IMR-90 (cell line): ENCODE data around the gene WDR5.

Experiments used
- BHLHE40 ChIP-seq: fragments of 150-350 bp; IDR thresholded peaks from 2 replicates; pipeline ENCODE4 v1.6.1; 2016; ENCODE audit warnings: mild to moderate bottlenecking, low read depth, low read length
- CHD1 ChIP-seq: IDR thresholded peaks from 2 replicates; pipeline ENCODE4 v1.6.1; 2012; ENCODE audit warnings: low read depth, low read length, improper control_type of control experiment
- MAFK ChIP-seq: IDR thresholded peaks from 2 replicates; pipeline ENCODE4 v1.6.1; 2012; ENCODE audit warnings: low read depth, low read length, improper control_type of control experiment
- MAZ ChIP-seq: IDR thresholded peaks from 2 replicates; pipeline ENCODE4 v1.6.1; 2012; ENCODE audit warnings: low read depth, mild to moderate bottlenecking, low read length, improper control_type of control experiment, moderate library complexity, borderline replicate concordance
- MXI1 ChIP-seq: IDR thresholded peaks from 2 replicates; pipeline ENCODE4 v1.6.1; 2012; ENCODE audit warnings: low read depth, mild to moderate bottlenecking, low read length, moderate library complexity, borderline replicate concordance
- NFE2L2 ChIP-seq: fragments of 150-350 bp; IDR thresholded peaks from 2 replicates; pipeline ENCODE4 v1.6.1; 2016; ENCODE audit warnings: low read depth, mild to moderate bottlenecking, low read length
- POLR2A ChIP-seq: IDR thresholded peaks from 2 replicates; pipeline ENCODE4 v1.6.1; 2012; ENCODE audit warnings: mild to moderate bottlenecking, low read depth, low read length
- RAD21 ChIP-seq: IDR thresholded peaks from 2 replicates; pipeline ENCODE4 v1.6.1; 2012; ENCODE audit warnings: low read length, improper control_type of control experiment
- RCOR1 ChIP-seq: IDR thresholded peaks from 2 replicates; pipeline ENCODE4 v1.6.1; 2012; ENCODE audit warnings: mild to moderate bottlenecking, low read length, improper control_type of control experiment; ENCODE audit not compliant: insufficient replicate concordance
- RFX5 ChIP-seq: IDR thresholded peaks from 2 replicates; pipeline ENCODE4 v1.8.0; 2012; ENCODE audit warnings: low read depth, mild to moderate bottlenecking, low read length, moderate library complexity
- SMC3 ChIP-seq: fragments of 150-350 bp; IDR thresholded peaks from 2 replicates; pipeline ENCODE4 v1.6.1; 2016; ENCODE audit warnings: low read depth, mild to moderate bottlenecking, antibody characterized with exemption, low read length, moderate library complexity
- TF ChIP-seq, protein P1 (sequence below): conservative IDR thresholded peaks from 2 replicates; pipeline ENCODE4 v1.5.1; 2012; ENCODE audit warnings: mild to moderate bottlenecking, low read depth, low read length, improper control_type of control experiment
- TF ChIP-seq, protein P2 (sequence below): fragments of 150-350 bp; IDR thresholded peaks from 2 replicates; pipeline ENCODE4 v1.6.1; 2017; ENCODE audit warnings: mild to moderate bottlenecking, antibody characterized with exemption, low read length, low read depth

DNA sequence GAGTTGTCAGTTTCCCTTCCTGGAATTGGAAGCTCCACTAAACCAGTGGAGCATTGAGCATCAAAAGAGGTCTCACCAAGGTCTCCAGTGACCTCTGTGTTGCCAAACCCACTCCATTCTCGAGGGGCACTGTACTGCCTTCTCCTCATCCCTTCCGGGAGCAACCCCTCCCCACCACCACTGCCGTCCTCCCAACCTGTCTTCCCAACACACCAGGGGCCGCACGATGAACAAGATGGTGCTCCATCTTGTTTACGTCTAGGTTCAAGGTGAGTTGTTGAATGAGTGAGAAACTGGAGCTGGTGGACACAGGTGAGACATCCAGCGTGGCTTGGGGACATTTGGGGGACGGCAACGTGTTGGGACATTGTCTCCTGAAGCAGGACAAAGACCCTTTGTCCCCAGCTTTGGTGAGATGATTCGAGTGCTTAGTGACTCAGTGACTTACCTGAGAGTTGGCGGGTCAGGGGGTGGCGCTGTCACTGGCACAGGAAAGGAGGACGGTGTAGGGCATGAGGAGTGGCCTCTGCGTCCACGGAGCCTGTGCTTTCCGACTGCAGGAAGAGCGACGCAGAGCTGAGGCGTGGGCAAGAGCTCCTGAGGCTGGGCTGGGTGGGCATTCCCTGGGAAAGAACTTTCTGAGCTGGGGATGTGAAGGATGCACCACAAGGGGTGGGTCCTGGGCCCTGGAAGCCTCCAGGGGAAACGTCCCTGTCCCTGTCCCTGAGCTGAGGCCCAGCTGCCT is 73.3 kb downstream of the WDR5 start:
- no peak for TF ChIP-seq RCOR1
- TF ChIP-seq SMC3: no peak
- no peak for TF ChIP-seq RAD21
- TF ChIP-seq, protein P1, sequence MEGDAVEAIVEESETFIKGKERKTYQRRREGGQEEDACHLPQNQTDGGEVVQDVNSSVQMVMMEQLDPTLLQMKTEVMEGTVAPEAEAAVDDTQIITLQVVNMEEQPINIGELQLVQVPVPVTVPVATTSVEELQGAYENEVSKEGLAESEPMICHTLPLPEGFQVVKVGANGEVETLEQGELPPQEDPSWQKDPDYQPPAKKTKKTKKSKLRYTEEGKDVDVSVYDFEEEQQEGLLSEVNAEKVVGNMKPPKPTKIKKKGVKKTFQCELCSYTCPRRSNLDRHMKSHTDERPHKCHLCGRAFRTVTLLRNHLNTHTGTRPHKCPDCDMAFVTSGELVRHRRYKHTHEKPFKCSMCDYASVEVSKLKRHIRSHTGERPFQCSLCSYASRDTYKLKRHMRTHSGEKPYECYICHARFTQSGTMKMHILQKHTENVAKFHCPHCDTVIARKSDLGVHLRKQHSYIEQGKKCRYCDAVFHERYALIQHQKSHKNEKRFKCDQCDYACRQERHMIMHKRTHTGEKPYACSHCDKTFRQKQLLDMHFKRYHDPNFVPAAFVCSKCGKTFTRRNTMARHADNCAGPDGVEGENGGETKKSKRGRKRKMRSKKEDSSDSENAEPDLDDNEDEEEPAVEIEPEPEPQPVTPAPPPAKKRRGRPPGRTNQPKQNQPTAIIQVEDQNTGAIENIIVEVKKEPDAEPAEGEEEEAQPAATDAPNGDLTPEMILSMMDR: no peak
- TF ChIP-seq POLR2A: no peak
- TF ChIP-seq MXI1: no peak
- no peak for TF ChIP-seq RFX5
- no peak for TF ChIP-seq MAFK
- TF ChIP-seq NFE2L2: no peak
- no peak for TF ChIP-seq MAZ
- TF ChIP-seq BHLHE40: no peak
- no peak for TF ChIP-seq CHD1
- TF ChIP-seq, protein P2, sequence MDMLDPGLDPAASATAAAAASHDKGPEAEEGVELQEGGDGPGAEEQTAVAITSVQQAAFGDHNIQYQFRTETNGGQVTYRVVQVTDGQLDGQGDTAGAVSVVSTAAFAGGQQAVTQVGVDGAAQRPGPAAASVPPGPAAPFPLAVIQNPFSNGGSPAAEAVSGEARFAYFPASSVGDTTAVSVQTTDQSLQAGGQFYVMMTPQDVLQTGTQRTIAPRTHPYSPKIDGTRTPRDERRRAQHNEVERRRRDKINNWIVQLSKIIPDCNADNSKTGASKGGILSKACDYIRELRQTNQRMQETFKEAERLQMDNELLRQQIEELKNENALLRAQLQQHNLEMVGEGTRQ: no peak
